Ecto neural progenitor cell (in vitro differentiated cells): ENCODE data around the gene CIITA.

Source experiments
- DNase-seq: peaks from one replicate; pipeline ENCODE4 v3.0.0-alpha.2; 2018; ENCODE audit warnings: low spot score

The CIITA gene

GRCh38 chr16:10981697-10982216, 104.8 kb downstream of the CIITA start:
- no peak for DNase-seq

GRCh38 chr16:10982465-10983150, 105.6 kb downstream of the CIITA start:
- no peak for DNase-seq

GRCh38 chr16:10983159-10983558, 106.2 kb downstream of the CIITA start:
- no peak for DNase-seq

GRCh38 chr16:10984509-10984908, 107.5 kb downstream of the CIITA start:
- DNase-seq = no peak
